Caki2 (cell line): ENCODE measurements around the gene SSBP3. TPM values are rescaled to one million over a fixed set of nuclear protein-coding genes. Genes with fewer than 3 reads are reported as not detected.

Experiments
- DNase-seq: peaks from one replicate; pipeline ENCODE4 v3.0.0-alpha.2; 2015; ENCODE audit warnings: low read depth
- in situ Hi-C: cut with HindIII; loops from 2 replicates; pipeline ENCODE4 v1.10.0; 2016; ENCODE audit warnings: low sequenced_read_pairs, low pct_unique_long_range_greater_than_20kb, mixed read lengths
- total RNA-seq: library from RNA; depleted of rRNA; stranded (reverse); fragments of >200 nt; shearing (Covaris generic); gene quantifications from 2 replicates; pipeline ENCODE4 v1.2.3, GENCODE V29; 2014; ENCODE audit warnings: low replicate concordance

SSBP3 gene
- total RNA-seq, 1 experiment from 2014 or later: 14.4 TPM

- DNase-seq: no peak
- in situ Hi-C loops: no loop called here
Measured at GRCh38 chr1:54327386-54328065, 78.7 kb downstream of the SSBP3 start.

GRCh38 chr1:54326543-54327385 is 79.4 kb downstream of the SSBP3 start:
- DNase-seq: no peak
- in situ Hi-C loops: no loop called here

GRCh38 chr1:54325703-54326461 is 80.3 kb downstream of the SSBP3 start:
- in situ Hi-C loops: no loop called here
- no peak for DNase-seq

- DNase-seq: no peak
- in situ Hi-C loops: no loop called here
Measured at GRCh38 chr1:54325284-54325683, 80.9 kb downstream of the SSBP3 start.

- in situ Hi-C loops: no loop called here
Measured at GRCh38 chr1:54324251-54325140, 81.7 kb downstream of the SSBP3 start.

GRCh38 chr1:54323921-54324250 is 82.3 kb downstream of the SSBP3 start:
- in situ Hi-C loops: no loop called here
- no peak for DNase-seq

More at GRCh38 chr1:54324251-54325140, 81.7 kb downstream of the SSBP3 start:
- DNase-seq: no peak

- DNase-seq: no peak
- in situ Hi-C loops: no loop called here
Measured at GRCh38 chr1:54323324-54323739, 82.9 kb downstream of the SSBP3 start.

- DNase-seq: no peak
- in situ Hi-C loops: no loop called here
Measured at GRCh38 chr1:54318246-54318814, 87.9 kb downstream of the SSBP3 start.

- DNase-seq: no peak
- in situ Hi-C loops: no loop called here
Measured at GRCh38 chr1:54317084-54317483, 89.1 kb downstream of the SSBP3 start.

- no peak for DNase-seq
- in situ Hi-C loops: no loop called here
Measured at GRCh38 chr1:54315099-54315498, 91.1 kb downstream of the SSBP3 start.

- in situ Hi-C loops: no loop called here
- DNase-seq: no peak
Measured at GRCh38 chr1:54314696-54315095, 91.5 kb downstream of the SSBP3 start.

- in situ Hi-C loops: no loop called here
- DNase-seq: peak; percentile 52
Measured at GRCh38 chr1:54312796-54313316, 93.3 kb downstream of the SSBP3 start.

- in situ Hi-C loops: no loop called here
- no peak for DNase-seq
Measured at GRCh38 chr1:54311506-54311905, 94.7 kb downstream of the SSBP3 start.

- in situ Hi-C loops: no loop called here
- no peak for DNase-seq
Measured at GRCh38 chr1:54310439-54311328, 95.5 kb downstream of the SSBP3 start.

- in situ Hi-C loops: no loop called here
- DNase-seq: no peak
Measured at GRCh38 chr1:54309631-54310366, 96.4 kb downstream of the SSBP3 start.

- DNase-seq: no peak
- in situ Hi-C loops: no loop called here
Measured at GRCh38 chr1:54307305-54307704, 98.9 kb downstream of the SSBP3 start.
